HCT116 (cell line): ENCODE data around the gene CRACR2A. TPM values are rescaled to one million over a fixed set of nuclear protein-coding genes. Genes with fewer than 3 reads are reported as not detected.

Experiments
- ATAC-seq: fragments of 200-7000 bp; cut with Tn5 transposase; 2 replicates; pipeline ENCODE4 v1.9.1; 2020; ENCODE audit warnings: mild to moderate bottlenecking, moderate library complexity
- BruUV-seq: library from RNA; stranded (reverse); fragments of 400-500 nt; replicated peaks from 2 replicates; lab custom pipeline; 2021; lab: Mats Ljungman, UMichigan
- CTCF ChIA-PET: fragments of 300-600 bp; sonication (Branson Sonifier 250); formaldehyde crosslinking; loops from one replicate; lab custom pipeline; 2021; ENCODE audit warnings: antibody characterized with exemption; lab: Charles Lee
- POLR2A ChIA-PET: fragments of 300-600, 350-600 bp; sonication (Branson Sonifier 250); formaldehyde crosslinking; loops from one replicate; lab custom pipeline; 2021; ENCODE audit warnings: antibody characterized with exemption; lab: Charles Lee
- RAD21 ChIA-PET, 2 experiments: fragments of 300-600 bp; sonication (Branson Sonifier 250); formaldehyde crosslinking; loops; one replicate each; lab custom pipeline; 2023; ENCODE audit warnings: low total read pairs in 2 of 2; ENCODE audit not compliant: uncharacterized antibody in 2 of 2, unreplicated experiment in 2 of 2, low non-redundant PET in 1 of 2; lab: Charles Lee
- DNase-seq: peaks from one replicate; pipeline ENCODE4 v3.0.0-alpha.2; 2010; ENCODE audit warnings: low read depth, low spot score
- H2AFZ ChIP-seq: fragments of 200-600 bp; shearing (Covaris generic), sonication (generic); 2 replicates; pipeline ENCODE4 v1.6.1; 2017; ENCODE audit warnings: low read depth, mixed run types, mixed read lengths, antibody characterized with exemption, low read length; ENCODE audit not compliant: poor library complexity, severe bottlenecking
- H3K27ac ChIP-seq: 2 replicates; pipeline ENCODE4 v1.5.1; 2012; ENCODE audit warnings: low read depth, low read length
- H3K27me3 ChIP-seq: fragments of 200-600 bp; sonication (generic); 2 replicates; pipeline ENCODE4 v1.6.1; 2016; ENCODE audit warnings: mixed run types, low read length, mixed read lengths; ENCODE audit not compliant: insufficient read depth
- H3K36me3 ChIP-seq, 2 experiments: fragments of 200-500 bp in 1 of 2; fragments of 200-600 bp in 1 of 2; sonication (Bioruptor generic) in 1 of 2; sonication (generic) in 1 of 2; 2 replicates each; pipeline versions ENCODE4 v1.5.1 to v1.6.1; 2014 to 2016; ENCODE audit warnings: low read length in 2 of 2, inconsistent platforms in 1 of 2, mixed read lengths in 1 of 2, mixed run types in 1 of 2; ENCODE audit not compliant: insufficient read depth in 2 of 2, control insufficient read depth in 1 of 2
- H3K4me1 ChIP-seq, 2 experiments: fragments of 200-600 bp in 1 of 2; sonication (generic) in 1 of 2; 2 replicates each; pipeline versions ENCODE4 v1.5.1 to v1.6.1; 2012 to 2017; ENCODE audit warnings: low read length in 2 of 2, inconsistent platforms in 1 of 2, mild to moderate bottlenecking in 1 of 2, mixed read lengths in 1 of 2, mixed run types in 1 of 2, moderate library complexity in 1 of 2; ENCODE audit not compliant: insufficient read depth in 2 of 2, control insufficient read depth in 1 of 2
- H3K4me2 ChIP-seq: fragments of 200-600 bp; sonication (generic); 2 replicates; pipeline ENCODE4 v1.6.1; 2017; ENCODE audit warnings: mixed run types, low read length, mixed read lengths
- H3K4me3 ChIP-seq, 2 experiments: fragments of 200-600 bp in 1 of 2; sonication (generic) in 1 of 2; replicated peaks in 1 of 2; 2 replicates each; pipeline ENCODE4 v1.5.1; 2011 to 2016; ENCODE audit warnings: low read length in 2 of 2, control low read depth in 1 of 2, low read depth in 1 of 2, mild to moderate bottlenecking in 1 of 2, mixed read lengths in 1 of 2, mixed run types in 1 of 2
- H3K79me2 ChIP-seq: fragments of 200-600 bp; sonication (generic); 2 replicates; pipeline ENCODE4 v1.6.1; 2017; ENCODE audit warnings: mild to moderate bottlenecking, mixed run types, low read length, moderate library complexity, mixed read lengths; ENCODE audit not compliant: insufficient read depth
- H3K9ac ChIP-seq: fragments of 200-600 bp; sonication (generic); 2 replicates; pipeline ENCODE4 v1.6.1; 2016; ENCODE audit warnings: low read length, mixed read lengths
- H3K9me2 ChIP-seq: fragments of 200-600 bp; sonication (generic), shearing (Covaris generic); 2 replicates; pipeline ENCODE4 v1.6.1; 2017; ENCODE audit warnings: mixed run types, mild to moderate bottlenecking, moderate library complexity; ENCODE audit not compliant: insufficient read depth
- H3K9me3 ChIP-seq, 2 experiments: fragments of 200-500 bp in 1 of 2; fragments of 200-600 bp in 1 of 2; sonication (Bioruptor generic) in 1 of 2; sonication (generic) in 1 of 2; 2 replicates each; pipeline ENCODE4 v1.6.1; 2014 to 2017; ENCODE audit warnings: low read length in 2 of 2, mixed read lengths in 2 of 2, inconsistent platforms in 1 of 2, low read depth in 1 of 2, mild to moderate bottlenecking in 1 of 2, mixed run types in 1 of 2, moderate library complexity in 1 of 2; ENCODE audit not compliant: control insufficient read depth in 1 of 2, insufficient read depth in 1 of 2
- H4K20me1 ChIP-seq: fragments of 200-600 bp; sonication (generic), shearing (Covaris generic); 2 replicates; pipeline ENCODE4 v1.6.1; 2017; ENCODE audit warnings: mixed run types, mild to moderate bottlenecking, moderate library complexity; ENCODE audit not compliant: insufficient read depth
- CBX3 ChIP-seq: IDR thresholded peaks from 2 replicates; pipeline ENCODE4 v1.6.1; 2012; ENCODE audit warnings: low read depth
- CEBPB ChIP-seq: IDR thresholded peaks from 2 replicates; pipeline ENCODE4 v1.6.1; 2012; ENCODE audit warnings: low read depth
- ELF1 ChIP-seq: IDR thresholded peaks from 2 replicates; pipeline ENCODE4 v1.6.1; 2012; ENCODE audit warnings: low read depth, borderline replicate concordance
- EZH2 ChIP-seq: fragments of 200-600 bp; sonication (generic); IDR thresholded peaks from 2 replicates; pipeline ENCODE4 v1.6.1; 2017; ENCODE audit warnings: antibody characterized with exemption, mixed run types
- JUND ChIP-seq: IDR thresholded peaks from 2 replicates; pipeline ENCODE4 v1.6.1; 2012
- POLR2A ChIP-seq: IDR thresholded peaks from 2 replicates; pipeline ENCODE4 v1.7.0; 2011; ENCODE audit warnings: borderline replicate concordance; ENCODE audit not compliant: insufficient read depth, insufficient read length; ENCODE audit errors: extremely low read depth
- POLR2AphosphoS5 ChIP-seq: IDR thresholded peaks from 2 replicates; pipeline ENCODE4 v1.6.1; 2011; ENCODE audit warnings: mild to moderate bottlenecking, low read depth, low read length, moderate library complexity
- SIN3A ChIP-seq: IDR thresholded peaks from 2 replicates; pipeline ENCODE4 v1.6.1; 2012; ENCODE audit warnings: low read depth
- SP1 ChIP-seq: IDR thresholded peaks from 2 replicates; pipeline ENCODE4 v1.6.1; 2012; ENCODE audit warnings: low read depth
- TCF7L2 ChIP-seq: IDR thresholded peaks from 2 replicates; pipeline ENCODE4 v1.7.0; 2011; ENCODE audit warnings: borderline replicate concordance, inconsistent platforms; ENCODE audit not compliant: insufficient read depth, insufficient read length; ENCODE audit errors: extremely low read depth
- intact Hi-C: fragments of 100-400 bp; cut with micrococcal nuclease; formaldehyde crosslinking; loops from 2 replicates; pipeline ENCODE4 v1.10.0; 2022
- total RNA-seq: library from RNA; stranded (reverse); gene quantifications from one replicate; pipeline ENCODE4 v1.2.1, GENCODE V29; 2021; ENCODE audit not compliant: unreplicated experiment
- TF ChIP-seq, protein P1 (sequence below): IDR thresholded peaks from 2 replicates; pipeline ENCODE4 v1.6.1; 2012; ENCODE audit warnings: low read depth
- TF ChIP-seq, protein P2 (sequence below): IDR thresholded peaks from 2 replicates; pipeline ENCODE4 v1.6.1; 2011; ENCODE audit warnings: mild to moderate bottlenecking, low read length, moderate library complexity; ENCODE audit not compliant: insufficient replicate concordance; ENCODE audit errors: extremely low read depth

The CRACR2A gene
- total RNA-seq, 1 experiment from 2014 or later: 18.4 TPM

DNA sequence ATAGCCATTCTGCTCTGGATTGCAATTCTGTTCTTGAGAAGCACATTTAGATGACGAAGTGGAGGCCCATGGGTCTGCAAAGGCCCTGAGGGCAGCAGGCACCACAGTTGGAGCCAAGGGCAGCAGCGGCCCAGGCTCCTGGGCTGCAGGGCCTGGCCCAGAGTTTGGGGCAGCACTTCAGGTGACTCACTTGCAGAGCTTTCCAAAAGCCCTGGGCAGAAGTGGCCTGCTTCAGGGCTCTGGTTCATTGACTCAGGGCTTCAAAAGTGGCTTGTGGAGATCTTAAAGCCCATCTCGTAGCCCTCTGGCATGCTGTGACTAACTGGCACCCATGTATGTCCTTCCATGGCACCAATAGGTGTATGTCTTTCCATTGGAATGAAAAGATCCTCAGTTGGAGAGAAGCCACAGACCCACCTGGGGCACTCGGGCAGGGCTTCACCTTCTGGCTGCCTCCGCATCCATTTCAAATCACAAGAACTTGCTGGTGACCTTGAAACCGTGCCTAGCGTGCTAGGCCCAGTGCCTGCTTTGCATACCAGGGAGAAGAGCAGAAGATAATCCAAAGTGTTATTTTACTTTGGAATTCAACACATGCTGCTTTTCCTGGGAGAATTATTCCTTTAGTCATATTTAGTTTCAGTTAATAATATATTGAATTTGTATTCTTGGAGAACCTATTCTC, 155.2 kb downstream of the CRACR2A start:
- Histone ChIP-seq H3K4me1 (no peaks in the 10 kb centered on the region), H4K20me1 (no peaks in the 10 kb centered on the region), H2AFZ (no peak overlapping the region), H3K9me3 (no peaks in the 10 kb centered on the region), H3K4me3 (no peak overlapping the region), H3K36me3 (no peaks in the 10 kb centered on the region), H3K27ac (no peak overlapping the region), H3K4me2 (no peak overlapping the region), H3K9me2 (no peaks in the 10 kb centered on the region)
- ChIA-PET RAD21 (no interaction called here), CTCF (no interaction called here)
- TF ChIP-seq EZH2: no peak
- TF ChIP-seq SIN3A: no peak
- no peak for TF ChIP-seq CEBPB
- TF ChIP-seq POLR2A: no peak
- no peak for TF ChIP-seq TCF7L2
- TF ChIP-seq SP1: no peak
- TF ChIP-seq, all 23 proteins: peak for 0
- intact Hi-C loops: no loop called here
- H3K9ac ChIP-seq: no peak overlapping the region
- POLR2A ChIA-PET: no interaction called here
- H3K79me2 ChIP-seq: no peaks in the 10 kb centered on the region
- BruUV-seq: no TSS peak
- H3K27me3 ChIP-seq: peaks cover under 1% of the 10 kb centered on the region; the same call in 1 of the 2 replicates
- ATAC-seq (no peak), DNase-seq (no peak)

DNA sequence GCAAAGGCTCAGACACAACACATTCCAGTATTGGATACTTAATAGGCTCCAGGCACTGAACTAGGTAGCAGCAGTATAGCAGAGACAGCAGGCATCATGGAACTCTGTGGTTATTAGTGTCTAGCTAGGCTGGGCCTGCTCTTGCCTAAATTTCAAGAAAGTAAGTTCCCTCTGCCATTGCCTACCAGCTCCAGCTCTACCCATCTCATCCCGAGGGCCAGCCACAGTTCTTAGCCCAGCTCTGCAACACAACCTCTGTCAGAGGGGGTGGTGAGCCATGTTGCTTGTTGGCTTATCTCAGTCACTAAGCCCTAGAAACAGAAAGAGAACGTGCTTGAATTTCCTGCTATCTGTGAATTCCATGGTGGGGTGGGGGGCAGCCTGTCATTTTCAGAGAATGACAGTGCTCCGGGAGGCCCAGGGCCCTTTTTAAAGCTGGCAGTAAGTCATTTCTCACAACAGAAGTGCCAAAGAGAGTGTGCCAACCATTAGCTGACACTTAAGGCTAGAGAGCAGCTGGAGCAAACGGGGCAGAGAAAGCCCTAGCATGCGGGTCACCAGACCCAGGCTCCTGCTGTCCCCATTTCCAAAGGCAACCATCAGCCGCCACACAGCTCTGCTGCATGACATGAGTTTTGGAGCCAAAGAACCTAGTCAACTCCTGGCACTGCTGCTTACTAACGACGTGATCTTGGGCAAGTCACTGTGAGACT, 156.1 kb downstream of the CRACR2A start:
- no TSS peak for BruUV-seq
- Histone ChIP-seq H3K9me2 (no peaks in the 10 kb centered on the region), H4K20me1 (no peaks in the 10 kb centered on the region), H3K4me1 (no peaks in the 10 kb centered on the region), H3K9me3 (no peaks in the 10 kb centered on the region), H2AFZ (no peak overlapping the region), H3K4me3 (no peak overlapping the region), H3K27me3 (peaks cover 6% of the 10 kb centered on the region; the same call in 1 of the 2 replicates), H3K9ac (no peak overlapping the region), H3K36me3 (no peaks in the 10 kb centered on the region), H3K79me2 (no peaks in the 10 kb centered on the region), H3K27ac (no peak overlapping the region), H3K4me2 (no peak overlapping the region)
- intact Hi-C loops: no loop called here
- POLR2A ChIA-PET: no interaction called here
- RAD21 ChIA-PET: no interaction called here
- CTCF ChIA-PET: no interaction called here
- no peak for ATAC-seq
- TF ChIP-seq JUND (no peak), CBX3 (no peak), POLR2AphosphoS5 (no peak), ELF1 (no peak)
- TF ChIP-seq, protein P1, sequence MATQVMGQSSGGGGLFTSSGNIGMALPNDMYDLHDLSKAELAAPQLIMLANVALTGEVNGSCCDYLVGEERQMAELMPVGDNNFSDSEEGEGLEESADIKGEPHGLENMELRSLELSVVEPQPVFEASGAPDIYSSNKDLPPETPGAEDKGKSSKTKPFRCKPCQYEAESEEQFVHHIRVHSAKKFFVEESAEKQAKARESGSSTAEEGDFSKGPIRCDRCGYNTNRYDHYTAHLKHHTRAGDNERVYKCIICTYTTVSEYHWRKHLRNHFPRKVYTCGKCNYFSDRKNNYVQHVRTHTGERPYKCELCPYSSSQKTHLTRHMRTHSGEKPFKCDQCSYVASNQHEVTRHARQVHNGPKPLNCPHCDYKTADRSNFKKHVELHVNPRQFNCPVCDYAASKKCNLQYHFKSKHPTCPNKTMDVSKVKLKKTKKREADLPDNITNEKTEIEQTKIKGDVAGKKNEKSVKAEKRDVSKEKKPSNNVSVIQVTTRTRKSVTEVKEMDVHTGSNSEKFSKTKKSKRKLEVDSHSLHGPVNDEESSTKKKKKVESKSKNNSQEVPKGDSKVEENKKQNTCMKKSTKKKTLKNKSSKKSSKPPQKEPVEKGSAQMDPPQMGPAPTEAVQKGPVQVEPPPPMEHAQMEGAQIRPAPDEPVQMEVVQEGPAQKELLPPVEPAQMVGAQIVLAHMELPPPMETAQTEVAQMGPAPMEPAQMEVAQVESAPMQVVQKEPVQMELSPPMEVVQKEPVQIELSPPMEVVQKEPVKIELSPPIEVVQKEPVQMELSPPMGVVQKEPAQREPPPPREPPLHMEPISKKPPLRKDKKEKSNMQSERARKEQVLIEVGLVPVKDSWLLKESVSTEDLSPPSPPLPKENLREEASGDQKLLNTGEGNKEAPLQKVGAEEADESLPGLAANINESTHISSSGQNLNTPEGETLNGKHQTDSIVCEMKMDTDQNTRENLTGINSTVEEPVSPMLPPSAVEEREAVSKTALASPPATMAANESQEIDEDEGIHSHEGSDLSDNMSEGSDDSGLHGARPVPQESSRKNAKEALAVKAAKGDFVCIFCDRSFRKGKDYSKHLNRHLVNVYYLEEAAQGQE: no peak
- TF ChIP-seq, protein P2, sequence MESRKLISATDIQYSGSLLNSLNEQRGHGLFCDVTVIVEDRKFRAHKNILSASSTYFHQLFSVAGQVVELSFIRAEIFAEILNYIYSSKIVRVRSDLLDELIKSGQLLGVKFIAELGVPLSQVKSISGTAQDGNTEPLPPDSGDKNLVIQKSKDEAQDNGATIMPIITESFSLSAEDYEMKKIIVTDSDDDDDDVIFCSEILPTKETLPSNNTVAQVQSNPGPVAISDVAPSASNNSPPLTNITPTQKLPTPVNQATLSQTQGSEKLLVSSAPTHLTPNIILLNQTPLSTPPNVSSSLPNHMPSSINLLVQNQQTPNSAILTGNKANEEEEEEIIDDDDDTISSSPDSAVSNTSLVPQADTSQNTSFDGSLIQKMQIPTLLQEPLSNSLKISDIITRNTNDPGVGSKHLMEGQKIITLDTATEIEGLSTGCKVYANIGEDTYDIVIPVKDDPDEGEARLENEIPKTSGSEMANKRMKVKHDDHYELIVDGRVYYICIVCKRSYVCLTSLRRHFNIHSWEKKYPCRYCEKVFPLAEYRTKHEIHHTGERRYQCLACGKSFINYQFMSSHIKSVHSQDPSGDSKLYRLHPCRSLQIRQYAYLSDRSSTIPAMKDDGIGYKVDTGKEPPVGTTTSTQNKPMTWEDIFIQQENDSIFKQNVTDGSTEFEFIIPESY: no peak
- DNase-seq: no peak
